Endothelial cell of umbilical vein (primary cell): Measurements from ENCODE around the gene EDN2. TPM values are rescaled to one million over a fixed set of nuclear protein-coding genes. Genes with fewer than 3 reads are reported as not detected.

ENCODE experiments used
- BruUV-seq: library from RNA; stranded (reverse); fragments of 400-500 nt; replicated peaks from 2 replicates; lab custom pipeline; 2021; lab: Mats Ljungman, UMichigan
- CTCF ChIA-PET: fragments of 300-600, 350-600 bp; sonication (Branson Sonifier 250); formaldehyde crosslinking; loops from one replicate; lab custom pipeline; 2021; ENCODE audit warnings: antibody characterized with exemption, inconsistent platforms; lab: Charles Lee
- POLR2A ChIA-PET: fragments of 300-600, 350-600 bp; sonication (Branson Sonifier 250); formaldehyde crosslinking; loops from one replicate; lab custom pipeline; 2021; ENCODE audit warnings: antibody characterized with exemption, inconsistent platforms; lab: Charles Lee
- DNase-seq: peaks from one replicate; pipeline ENCODE4 v3.0.0-alpha.2; 2011; ENCODE audit warnings: low read depth, low spot score
- FAIRE-seq: peaks from 2 replicates; lab custom pipeline; 2011; peaks lifted over from hg19 to GRCh38; lab: Jason Lieb, UNC
- H2AFZ ChIP-seq: 2 replicates; pipeline ENCODE4 v1.6.0; 2012; ENCODE audit warnings: low read depth, low read length, control low read depth, inconsistent platforms
- H3K27ac ChIP-seq: 2 replicates; pipeline ENCODE4 v1.5.1; 2011; ENCODE audit warnings: low read depth, mild to moderate bottlenecking, control low read depth, low read length, moderate library complexity; ENCODE audit not compliant: insufficient read depth
- H3K27me3 ChIP-seq, 2 experiments: 2 replicates each; pipeline versions ENCODE4 v1.6.0 to v1.6.1; 2011; ENCODE audit warnings: low read length in 2 of 2, mixed read lengths in 1 of 2; ENCODE audit not compliant: control insufficient read depth in 2 of 2, insufficient read depth in 2 of 2
- H3K36me3 ChIP-seq, 2 experiments: 2 replicates in 1 of 2; 3 replicates in 1 of 2; pipeline ENCODE4 v1.5.1; 2011; ENCODE audit warnings: low read length in 2 of 2, mild to moderate bottlenecking in 1 of 2, moderate library complexity in 1 of 2; ENCODE audit not compliant: control insufficient read depth in 2 of 2, insufficient read depth in 2 of 2; ENCODE audit errors: extremely low read depth in 1 of 2
- H3K4me1 ChIP-seq: 3 replicates; pipeline ENCODE4 v1.5.1; 2011; ENCODE audit warnings: mild to moderate bottlenecking, low read length; ENCODE audit not compliant: control insufficient read depth, insufficient read depth; ENCODE audit errors: extremely low read depth
- H3K4me2 ChIP-seq: 2 replicates; pipeline ENCODE4 v1.6.1; 2011; ENCODE audit warnings: low read length, control low read depth, mixed read lengths; ENCODE audit not compliant: insufficient read depth
- H3K4me3 ChIP-seq, 3 experiments: fragments of 200-600 bp in 1 of 3; sonication (generic), shearing (Covaris generic) in 1 of 3; replicated peaks in 1 of 3; 2 replicates each; pipeline ENCODE4 v1.5.1; 2011 to 2016; ENCODE audit warnings: control low read depth in 3 of 3, low read length in 3 of 3, mild to moderate bottlenecking in 2 of 3, inconsistent platforms in 1 of 3, low read depth in 1 of 3, moderate library complexity in 1 of 3; ENCODE audit not compliant: insufficient read depth in 1 of 3
- H3K79me2 ChIP-seq: 2 replicates; pipeline ENCODE4 v1.6.0; 2012; ENCODE audit warnings: low read length, inconsistent platforms; ENCODE audit not compliant: control insufficient read depth, insufficient read depth
- H3K9ac ChIP-seq: replicated peaks from 2 replicates; pipeline ENCODE3; 2011; ENCODE audit warnings: low read length, control low read depth; ENCODE audit not compliant: insufficient read depth; ENCODE audit errors: extremely low read depth
- H3K9me1 ChIP-seq: replicated peaks from 3 replicates; pipeline ENCODE4 v1.6.0; 2011; ENCODE audit warnings: mild to moderate bottlenecking, low read length; ENCODE audit not compliant: control insufficient read depth, insufficient read depth; ENCODE audit errors: extremely low read depth
- H3K9me3 ChIP-seq: replicated peaks from 2 replicates; pipeline ENCODE4 v1.5.1; 2012; ENCODE audit warnings: low read length, inconsistent platforms; ENCODE audit not compliant: control insufficient read depth, insufficient read depth
- H4K20me1 ChIP-seq: replicated peaks from 2 replicates; pipeline ENCODE3; 2011; ENCODE audit warnings: mild to moderate bottlenecking, low read length; ENCODE audit not compliant: control insufficient read depth, insufficient read depth; ENCODE audit errors: extremely low read depth
- CTCF ChIP-seq, 2 donors: IDR thresholded peaks; 1 replicate in 1 of 2; 2 replicates in 1 of 2; pipeline ENCODE4 v1.5.1; 2011; ENCODE audit warnings: low read length in 2 of 2, mild to moderate bottlenecking in 2 of 2, moderate library complexity in 2 of 2, control low read depth in 1 of 2, inconsistent platforms in 1 of 2, low read depth in 1 of 2; ENCODE audit not compliant: insufficient read depth in 1 of 2; ENCODE audit errors: extremely low read depth in 1 of 2
- EZH2 ChIP-seq: IDR thresholded peaks from 2 replicates; pipeline ENCODE4 v1.6.1; 2012; ENCODE audit warnings: borderline replicate concordance, low read depth, mild to moderate bottlenecking, moderate library complexity, low read length, inconsistent platforms; ENCODE audit not compliant: severe bottlenecking
- GATA2 ChIP-seq: IDR thresholded peaks from 2 replicates; pipeline ENCODE4 v1.7.0; 2011; ENCODE audit warnings: low read depth, mild to moderate bottlenecking, moderate library complexity, mixed read lengths, low read length; ENCODE audit not compliant: insufficient read length, insufficient read depth
- JUN ChIP-seq: IDR thresholded peaks from 2 replicates; pipeline ENCODE4 v1.6.1; 2011; ENCODE audit warnings: borderline replicate concordance, low read depth; ENCODE audit not compliant: insufficient read length, insufficient read depth
- MYC ChIP-seq: IDR thresholded peaks from one replicate; pipeline ENCODE4 v1.6.1; 2011; ENCODE audit warnings: mild to moderate bottlenecking, low read depth, low read length
- POLR2A ChIP-seq: IDR thresholded peaks from 2 replicates; pipeline ENCODE4 v1.6.1; 2012; ENCODE audit warnings: low read depth, mild to moderate bottlenecking, control low read depth, low read length
- POLR2AphosphoS5 ChIP-seq: IDR thresholded peaks from 2 replicates; pipeline ENCODE4 v1.6.1; 2012; ENCODE audit warnings: low read depth, mild to moderate bottlenecking, control low read depth, low read length, moderate library complexity; ENCODE audit not compliant: insufficient read depth
- dilution Hi-C: fragments of 300-500 bp; cut with MboI; formaldehyde crosslinking; loops from one replicate; pipeline ENCODE4 v1.15.0; 2019; ENCODE audit warnings: low sequenced_read_pairs; ENCODE audit not compliant: extremely low pct_ligation_motif_present
- intact Hi-C: fragments of 100-400 bp; cut with micrococcal nuclease; formaldehyde crosslinking; loops from one replicate; pipeline ENCODE4 v1.10.0; 2022
- polyA plus RNA-seq, 4 experiments: library from polyadenylated mRNA; depleted of rRNA in 3 of 4; stranded (reverse) in 3 of 4; unstranded in 1 of 4; fragments of >200 nt; gene quantifications; 2 replicates each; pipeline versions ENCODE4 v1.2.1 to v1.2.3, GENCODE V29; 2011 to 2012; ENCODE audit warnings: missing spikeins in 1 of 4
- total RNA-seq: library from RNA; stranded (reverse); gene quantifications from 2 replicates; pipeline ENCODE4 v1.2.3, GENCODE V29; 2021

EDN2 gene
- total and polyA plus RNA-seq, 2 donors (not counting 3 experiments of a cell fraction or from before 2014, with no cell fraction given): not detected

- TF ChIP-seq CTCF (IDR thresholded peaks at IDR 0.05; ENCODE audit: extremely low read depth in 1 of 2, insufficient read depth in 1 of 2, low read depth in 1 of 2, low read length in 2 of 2) (no peak), POLR2AphosphoS5 (no peak), GATA2 (no peak), JUN (no peak), POLR2A (no peak), MYC (no peak), EZH2 (no peak)
- no peaks in the 10 kb centered on the region for H3K36me3 ChIP-seq
- FAIRE-seq (no peak), DNase-seq (no peak)
- BruUV-seq: no TSS peak
- H4K20me1 ChIP-seq: no peaks in the 10 kb centered on the region
- H3K9ac ChIP-seq: no peak overlapping the region
- dilution Hi-C loops (no loop called here), intact Hi-C loops (no loop called here)
- H2AFZ ChIP-seq: no peak overlapping the region
- no peaks in the 10 kb centered on the region for H3K9me1 ChIP-seq
- CTCF ChIA-PET: interaction anchor here (1.1 kb wide), 1 partner anchor 46 kb away, joined by 3 read pairs; no protein-coding TSS in a partner anchor
- no peaks in the 10 kb centered on the region for H3K4me1 ChIP-seq
- no peak overlapping the region for H3K4me2 ChIP-seq
- H3K27me3 ChIP-seq: no peaks in the 10 kb centered on the region
- no peak overlapping the region for H3K27ac ChIP-seq
- POLR2A ChIA-PET: no interaction called here
- H3K4me3 ChIP-seq: no peak overlapping the region
- H3K79me2 ChIP-seq: no peaks in the 10 kb centered on the region
- no peaks in the 10 kb centered on the region for H3K9me3 ChIP-seq
These were observed 5.3 kb downstream of the EDN2 start for GRCh38 chr1:41479000-41479807.
